GM12865 (cell line): Measurements from ENCODE around the gene CCDC172.
A peak's percentile ranks its signal among the peaks of the same experiment; 100 is the strongest.
"Not testable (repeated sequence)": the region's sequence is repeated elsewhere in the genome, so short reads cannot be mapped to it uniquely, and the experiment has no call there.

Source experiments
- DNase-seq: peaks from one replicate; pipeline ENCODE4 v3.0.0; 2010; ENCODE audit warnings: low read depth
- H3K4me3 ChIP-seq: 2 replicates; pipeline ENCODE4 v1.5.1; 2011; ENCODE audit warnings: mild to moderate bottlenecking, low read depth, low read length, control low read depth
- TF ChIP-seq, protein P1 (sequence below): IDR thresholded peaks from 2 replicates; pipeline ENCODE4 v1.5.1; 2011; ENCODE audit warnings: low read length, control low read depth, low read depth, inconsistent platforms; ENCODE audit not compliant: insufficient read depth; ENCODE audit errors: missing control alignments

Gene CCDC172

DNA sequence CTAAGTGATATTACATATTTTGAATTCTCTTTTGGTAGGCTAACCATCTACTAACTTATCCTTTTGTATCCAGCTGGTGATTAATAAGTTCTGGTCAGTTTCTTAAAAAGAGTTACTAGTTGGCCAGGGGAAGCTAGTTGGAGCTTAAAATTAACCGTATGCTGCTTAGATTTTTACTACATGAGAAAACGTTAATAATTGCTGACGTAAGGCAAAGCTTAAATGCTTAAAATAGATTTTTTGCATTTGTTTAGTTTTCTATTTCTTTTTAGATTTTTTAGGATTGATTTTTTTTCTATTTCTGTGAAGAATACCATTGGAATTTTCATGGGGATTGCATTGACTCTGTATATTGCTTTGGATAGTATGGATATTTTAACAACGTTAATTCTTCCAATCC lies 32.6 kb downstream of the CCDC172 start:
- TF ChIP-seq, protein P1, sequence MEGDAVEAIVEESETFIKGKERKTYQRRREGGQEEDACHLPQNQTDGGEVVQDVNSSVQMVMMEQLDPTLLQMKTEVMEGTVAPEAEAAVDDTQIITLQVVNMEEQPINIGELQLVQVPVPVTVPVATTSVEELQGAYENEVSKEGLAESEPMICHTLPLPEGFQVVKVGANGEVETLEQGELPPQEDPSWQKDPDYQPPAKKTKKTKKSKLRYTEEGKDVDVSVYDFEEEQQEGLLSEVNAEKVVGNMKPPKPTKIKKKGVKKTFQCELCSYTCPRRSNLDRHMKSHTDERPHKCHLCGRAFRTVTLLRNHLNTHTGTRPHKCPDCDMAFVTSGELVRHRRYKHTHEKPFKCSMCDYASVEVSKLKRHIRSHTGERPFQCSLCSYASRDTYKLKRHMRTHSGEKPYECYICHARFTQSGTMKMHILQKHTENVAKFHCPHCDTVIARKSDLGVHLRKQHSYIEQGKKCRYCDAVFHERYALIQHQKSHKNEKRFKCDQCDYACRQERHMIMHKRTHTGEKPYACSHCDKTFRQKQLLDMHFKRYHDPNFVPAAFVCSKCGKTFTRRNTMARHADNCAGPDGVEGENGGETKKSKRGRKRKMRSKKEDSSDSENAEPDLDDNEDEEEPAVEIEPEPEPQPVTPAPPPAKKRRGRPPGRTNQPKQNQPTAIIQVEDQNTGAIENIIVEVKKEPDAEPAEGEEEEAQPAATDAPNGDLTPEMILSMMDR: no peak
- H3K4me3 ChIP-seq: no peak overlapping the region
- no peak for DNase-seq

DNA sequence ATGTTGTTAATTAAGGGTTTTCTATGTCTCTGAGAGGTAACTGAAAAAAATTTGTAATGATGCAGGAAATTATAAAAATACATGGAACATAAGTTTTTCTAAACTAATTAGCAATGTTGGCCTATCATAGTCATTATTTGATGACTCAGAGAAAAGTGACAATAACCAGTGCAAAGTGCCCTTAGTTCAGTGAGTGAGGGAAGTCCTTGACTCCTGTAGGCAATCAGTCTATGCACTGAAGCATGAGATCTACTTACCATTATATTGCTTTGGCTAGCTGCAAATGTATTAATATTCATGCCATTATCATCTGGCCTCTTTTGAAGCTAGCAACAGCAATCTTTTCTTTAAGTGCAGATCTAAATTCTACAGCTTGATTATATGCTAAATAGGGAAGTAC lies 40.6 kb downstream of the CCDC172 start:
- DNase-seq: no peak
- TF ChIP-seq, protein P1: no peak

DNA sequence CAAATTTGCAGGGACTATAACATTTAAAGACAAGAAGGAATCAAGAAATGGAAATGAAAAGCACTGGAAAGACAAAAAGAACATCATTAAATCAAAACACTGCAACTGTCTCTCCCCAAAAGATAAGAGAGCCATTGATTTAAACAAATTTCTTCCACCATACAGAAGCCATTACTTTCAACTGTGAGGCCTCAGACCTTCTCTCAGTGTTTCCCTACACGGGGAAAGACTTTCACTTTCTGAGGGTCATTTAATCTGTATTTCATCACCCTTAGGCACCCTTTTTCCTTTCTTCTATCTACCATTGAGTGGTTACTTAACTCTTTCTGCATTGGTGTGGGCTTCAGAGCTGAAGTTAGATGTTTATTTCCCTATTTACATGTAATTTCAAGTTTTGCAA lies 47.5 kb downstream of the CCDC172 start:
- DNase-seq: no peak
- TF ChIP-seq, protein P1: no peak
- H3K4me3 ChIP-seq: no peak overlapping the region

More for the DNA sequence above, 40.6 kb downstream of the CCDC172 start:
- H3K4me3 ChIP-seq: no peak overlapping the region

DNA sequence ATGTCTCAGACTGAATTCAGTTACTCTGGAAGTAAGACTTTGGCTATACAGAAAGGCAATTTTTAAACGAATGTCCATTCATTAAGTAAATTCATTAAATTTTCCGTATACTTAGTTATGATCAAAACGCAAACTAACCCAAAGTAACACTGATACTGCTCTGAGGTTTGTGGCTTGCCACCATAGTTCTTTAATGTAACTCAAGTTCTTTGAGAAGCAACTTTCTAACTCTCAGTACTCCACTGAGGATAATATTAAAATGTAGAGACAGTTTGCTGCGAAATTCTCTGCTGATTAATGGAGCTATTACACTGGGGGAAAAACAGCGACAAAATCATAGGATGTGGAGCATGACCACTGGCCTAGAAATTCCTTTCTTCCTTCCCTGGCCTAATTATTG lies 58.0 kb downstream of the CCDC172 start:
- TF ChIP-seq, protein P1: no peak
- DNase-seq: no peak
- H3K4me3 ChIP-seq: no peak overlapping the region

DNA sequence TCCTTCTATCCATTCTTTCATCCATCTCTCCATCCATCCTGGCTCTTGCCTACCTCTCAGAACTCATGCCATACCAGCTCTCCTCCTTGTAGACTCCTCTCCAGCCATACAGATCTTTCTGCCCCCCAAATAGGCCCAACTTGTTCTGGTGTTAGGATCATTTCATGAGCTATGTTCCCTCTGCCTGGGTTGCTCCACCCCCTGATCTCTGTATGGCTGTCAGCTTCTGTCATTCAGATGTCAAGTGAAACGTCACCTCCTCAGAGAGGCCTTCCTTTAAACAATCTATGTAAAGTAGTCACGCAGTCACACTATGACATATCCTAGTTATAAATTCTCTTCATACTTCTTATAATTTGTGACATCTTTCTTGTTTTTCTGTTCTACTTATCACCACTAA lies 61.1 kb downstream of the CCDC172 start:
- TF ChIP-seq, protein P1: no peak
- no peak overlapping the region for H3K4me3 ChIP-seq
- peak; percentile 4 for DNase-seq

DNA sequence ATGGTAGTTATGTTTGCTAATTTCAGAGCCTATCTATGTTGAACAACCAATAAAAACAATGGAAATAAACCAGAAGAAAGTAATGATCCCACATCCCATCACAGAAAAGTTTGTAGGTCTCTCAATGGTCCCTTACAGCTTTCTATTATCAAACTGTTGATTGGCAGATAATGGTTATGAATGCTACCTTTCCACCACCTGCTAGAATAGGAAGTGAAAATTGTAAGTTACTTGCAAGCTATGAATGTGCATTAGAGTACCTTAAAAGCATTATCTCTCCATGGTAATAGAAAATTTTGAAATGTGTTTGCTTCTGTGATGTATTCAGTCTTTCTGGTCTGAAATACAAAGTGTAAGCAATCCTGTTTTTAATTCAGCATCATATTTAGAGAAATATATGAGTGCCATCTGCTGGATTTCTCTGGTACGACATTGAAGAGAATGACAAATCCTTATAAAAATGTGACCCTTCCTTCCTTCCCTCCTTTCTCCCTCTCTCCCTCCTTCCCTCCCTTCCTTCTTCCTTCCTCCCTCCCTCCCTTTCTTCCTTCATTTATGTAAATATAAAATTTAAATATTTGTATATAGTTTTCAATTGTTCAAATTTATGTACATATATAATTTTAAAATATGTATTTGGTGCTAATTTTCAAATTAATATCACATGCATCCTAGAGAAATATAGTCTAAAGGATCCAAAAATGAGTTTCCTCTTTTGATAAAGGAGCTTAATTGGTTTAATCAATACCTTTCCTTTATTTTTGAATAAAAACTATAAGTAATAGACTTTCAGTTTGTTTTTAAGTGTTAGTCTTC lies 62.0 kb downstream of the CCDC172 start:
- H3K4me3 ChIP-seq: no peak overlapping the region
- TF ChIP-seq, protein P1: peak; percentile 23
- peak; percentile 14 for DNase-seq

DNA sequence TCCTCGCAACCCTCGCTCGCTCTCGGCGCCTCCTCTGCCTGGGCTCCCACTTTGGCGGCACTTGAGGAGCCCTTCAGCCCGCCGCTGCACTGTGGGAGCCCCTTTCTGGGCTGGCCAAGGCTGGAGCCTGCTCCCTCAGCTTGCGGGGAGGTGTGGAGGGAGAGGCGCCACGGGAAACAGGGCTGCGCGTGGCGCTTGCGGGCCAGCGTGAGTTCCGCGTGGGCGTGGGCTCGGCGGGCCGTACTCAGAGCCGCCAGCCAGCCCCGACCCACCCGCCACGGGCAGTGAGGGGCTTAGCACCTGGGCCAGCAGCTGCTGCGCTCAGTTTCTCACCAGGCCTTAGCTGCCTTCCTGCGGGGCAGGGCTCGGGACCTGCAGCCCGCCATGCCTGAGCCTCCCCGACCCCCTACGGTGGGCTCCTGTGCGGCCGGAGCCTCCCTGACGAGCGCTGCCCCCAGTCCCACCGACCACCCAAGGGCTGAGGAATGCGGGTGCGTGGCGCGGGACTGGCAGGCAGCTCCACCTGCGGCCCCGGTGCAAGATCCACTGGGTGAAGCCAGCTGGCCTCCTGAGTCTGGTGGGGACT lies 69.1 kb downstream of the CCDC172 start:
- not testable (repeated sequence) for DNase-seq, H3K4me3 ChIP-seq
